GM21723 (cell line): ENCODE results near the gene SLC7A9.
"Not testable (repeated sequence)": the region's sequence is repeated elsewhere in the genome, so short reads cannot be mapped to it uniquely, and the experiment has no call there.

Source experiments
- ATAC-seq: cut with Tn5 transposase; IDR thresholded peaks from one replicate; pipeline ENCODE4 v1.9.1; 2021; ENCODE audit warnings: mild to moderate bottlenecking, moderate library complexity; ENCODE audit not compliant: unreplicated experiment

SLC7A9 gene

DNA sequence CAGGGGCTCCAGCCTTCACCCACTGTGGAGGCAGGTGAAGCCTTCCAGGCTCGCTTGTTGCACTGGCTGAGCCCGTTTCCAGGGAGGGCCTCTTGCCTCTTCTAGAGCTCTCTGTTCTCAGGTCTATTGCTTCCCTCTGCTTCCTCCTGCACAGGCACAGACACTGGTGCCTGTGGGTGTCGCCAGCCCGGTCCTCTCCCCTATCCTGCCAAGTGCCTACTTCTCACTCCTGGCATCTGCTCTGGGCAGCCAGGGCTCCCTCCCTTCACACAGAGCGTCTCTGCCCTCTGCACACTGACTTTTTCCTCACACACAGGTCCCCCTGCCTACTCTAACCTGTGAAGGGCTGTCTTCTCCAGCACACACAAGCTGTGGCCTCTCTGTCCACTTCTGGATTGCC is 60.3 kb downstream of the SLC7A9 start:
- no peak for ATAC-seq

DNA sequence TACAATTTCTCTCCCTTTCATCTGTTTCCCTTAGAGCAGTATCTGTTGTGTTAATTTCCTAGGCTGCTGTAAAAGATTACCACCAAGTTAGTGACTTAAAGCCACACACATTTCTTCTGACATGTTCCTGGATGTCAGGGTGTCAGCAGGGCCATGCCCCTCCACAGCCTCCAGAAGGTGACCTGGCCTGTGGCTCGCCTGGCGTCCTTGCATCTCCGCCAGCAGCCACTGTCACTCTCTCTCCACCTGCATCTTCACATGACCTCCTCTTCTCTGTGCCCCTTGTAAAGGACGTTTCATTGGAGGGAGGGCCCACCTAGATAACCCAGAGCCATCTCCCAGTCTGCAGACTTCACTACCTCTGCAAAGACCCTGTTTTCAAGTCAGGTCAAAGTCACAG is 61.3 kb downstream of the SLC7A9 start:
- ATAC-seq: no peak

DNA sequence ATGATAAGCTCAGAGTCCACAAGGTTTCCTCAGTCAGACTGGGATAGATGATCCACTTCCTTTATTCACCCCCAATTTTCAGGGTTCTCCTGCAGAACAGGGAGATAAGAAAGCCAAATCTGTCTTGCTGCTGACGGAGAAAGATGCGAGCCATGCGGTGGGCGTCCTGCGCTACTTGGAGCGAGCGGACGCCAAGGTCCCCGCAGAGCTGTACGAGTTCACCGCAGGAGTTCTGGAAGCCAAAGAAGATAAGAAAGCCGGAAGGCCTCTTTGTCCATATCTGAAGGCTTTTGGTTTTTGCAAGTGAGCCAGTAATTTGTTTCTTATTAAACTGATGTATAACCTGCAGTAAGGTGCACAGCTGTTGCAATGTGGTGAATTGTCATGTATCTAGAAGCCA is 66.7 kb downstream of the SLC7A9 start:
- no peak for ATAC-seq

DNA sequence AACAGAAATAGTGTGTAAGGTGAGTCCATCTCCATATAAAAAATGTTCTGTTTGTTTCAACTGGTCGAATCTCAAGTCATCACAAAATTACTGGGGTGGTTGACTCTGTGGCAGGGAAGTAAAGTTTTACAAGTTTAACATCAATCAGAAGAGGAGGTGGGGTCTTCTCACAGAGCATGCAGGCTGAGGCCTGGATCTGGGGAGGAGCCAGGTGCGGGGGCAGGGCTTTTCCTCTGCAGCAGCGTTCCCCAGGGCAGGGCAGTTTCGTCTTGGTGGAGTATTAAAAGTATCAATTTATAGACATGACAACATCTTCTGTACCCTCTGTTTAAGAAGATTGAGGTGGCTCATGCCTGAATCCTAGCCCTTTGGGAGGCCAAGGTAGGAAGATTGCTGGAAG is 68.8 kb downstream of the SLC7A9 start:
- ATAC-seq: no peak

DNA sequence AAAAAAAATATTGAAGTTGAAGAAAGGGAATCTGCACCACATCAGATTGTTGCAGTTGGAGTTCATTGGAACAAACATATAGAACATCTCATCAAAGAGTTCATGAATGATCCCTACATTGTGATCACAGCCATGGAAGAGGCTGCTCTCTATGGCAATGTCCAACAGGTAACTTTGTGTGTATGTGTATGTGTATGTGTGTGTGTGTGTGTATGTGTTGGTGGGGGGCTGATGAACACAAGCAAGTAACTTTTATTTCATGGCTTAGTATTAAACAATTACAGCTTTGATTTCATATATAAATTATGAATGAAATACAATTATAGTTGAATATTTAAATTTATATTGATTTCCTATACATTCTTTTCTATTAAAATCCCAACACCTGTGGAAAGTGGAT is 69.4 kb downstream of the SLC7A9 start:
- no peak for ATAC-seq

DNA sequence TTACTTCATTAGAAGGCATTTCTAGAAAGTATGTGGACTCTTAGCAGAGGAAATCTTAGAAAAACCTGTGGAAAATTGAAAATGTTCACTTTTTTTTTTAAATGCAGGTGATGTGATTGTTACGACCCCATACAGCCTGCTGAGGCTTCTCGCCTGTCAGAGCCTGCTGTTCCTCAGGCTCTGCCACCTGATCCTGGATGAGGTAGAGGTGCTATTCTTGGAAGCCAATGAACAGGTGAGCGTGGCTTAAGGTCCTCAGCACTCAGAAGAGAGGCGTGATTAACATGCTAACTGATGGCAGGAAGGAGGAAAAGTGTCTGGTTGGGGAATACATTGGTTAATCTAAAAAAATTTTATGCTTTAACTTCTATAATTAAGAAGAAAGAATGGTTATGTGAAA is 71.4 kb downstream of the SLC7A9 start:
- ATAC-seq: no peak

DNA sequence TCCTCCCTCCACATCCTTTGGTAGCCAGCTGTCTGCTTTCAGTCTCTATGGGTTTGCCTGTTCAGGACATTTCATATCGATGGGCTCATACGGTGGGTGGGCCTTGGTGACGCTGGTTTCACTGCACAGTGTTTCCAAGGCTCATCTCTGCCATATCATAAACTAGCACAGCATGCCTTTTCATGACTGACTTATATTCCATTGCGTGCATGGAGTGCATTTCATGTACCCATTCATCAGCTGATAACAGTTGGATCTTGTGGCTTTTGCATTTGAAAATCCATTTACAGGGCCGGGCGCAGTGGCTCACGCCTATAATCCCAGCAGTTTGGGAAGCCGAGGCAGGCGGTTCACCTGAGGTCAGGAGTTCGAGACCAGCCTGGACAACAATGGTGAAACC is 80.1 kb downstream of the SLC7A9 start:
- no peak for ATAC-seq

DNA sequence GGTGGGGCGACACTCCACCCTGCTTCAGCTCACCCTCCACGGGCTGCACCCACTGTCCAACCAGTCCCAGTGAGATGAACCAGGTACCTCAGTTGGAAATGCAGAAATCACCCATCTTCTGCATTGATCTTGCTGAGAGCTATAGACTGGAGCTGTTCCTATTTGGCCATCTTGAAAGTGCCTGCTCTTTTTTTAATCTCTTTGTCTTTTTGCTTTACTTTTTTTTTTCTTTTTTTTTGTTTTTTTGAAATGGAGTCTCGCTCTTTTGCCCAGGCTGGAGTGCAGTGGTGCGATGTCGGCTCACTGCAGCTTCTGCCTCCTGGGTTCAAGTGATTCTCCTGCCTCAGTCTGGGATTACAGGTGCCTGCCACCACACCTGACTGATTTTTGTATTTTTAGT is 81.7 kb downstream of the SLC7A9 start:
- not testable (repeated sequence) for ATAC-seq

DNA sequence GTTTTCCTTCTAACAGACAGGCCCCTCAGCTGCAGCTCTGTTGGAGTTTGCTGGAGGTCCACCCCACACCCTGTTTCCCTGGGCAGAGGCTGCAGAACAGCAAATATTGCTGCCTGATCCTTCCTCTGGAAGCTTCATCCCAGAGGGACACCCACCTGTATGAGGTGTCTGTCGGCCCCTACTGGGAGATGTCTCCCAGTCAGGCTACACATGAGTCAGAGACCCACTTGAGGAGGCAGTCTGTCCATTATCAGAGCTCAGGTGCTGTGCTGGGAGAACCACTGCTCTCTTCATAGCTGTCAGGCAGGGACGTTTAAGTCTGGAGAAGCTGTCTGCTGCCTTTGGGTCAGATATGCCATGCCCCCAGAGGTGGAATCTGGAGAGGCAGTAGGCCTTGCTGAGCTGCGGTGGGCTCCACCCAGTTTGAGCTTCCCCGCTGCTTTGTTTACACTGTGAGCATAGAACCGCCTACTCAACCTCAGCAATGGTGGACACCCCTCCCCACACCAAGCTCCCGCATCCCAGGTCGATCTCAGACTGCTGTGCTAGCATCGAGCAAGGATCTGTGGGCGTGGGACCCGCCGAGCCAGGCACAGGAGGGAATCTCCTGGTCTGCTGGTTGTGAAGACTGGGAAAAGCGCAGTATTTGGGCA is 82.3 kb downstream of the SLC7A9 start:
- ATAC-seq: not testable (repeated sequence)

DNA sequence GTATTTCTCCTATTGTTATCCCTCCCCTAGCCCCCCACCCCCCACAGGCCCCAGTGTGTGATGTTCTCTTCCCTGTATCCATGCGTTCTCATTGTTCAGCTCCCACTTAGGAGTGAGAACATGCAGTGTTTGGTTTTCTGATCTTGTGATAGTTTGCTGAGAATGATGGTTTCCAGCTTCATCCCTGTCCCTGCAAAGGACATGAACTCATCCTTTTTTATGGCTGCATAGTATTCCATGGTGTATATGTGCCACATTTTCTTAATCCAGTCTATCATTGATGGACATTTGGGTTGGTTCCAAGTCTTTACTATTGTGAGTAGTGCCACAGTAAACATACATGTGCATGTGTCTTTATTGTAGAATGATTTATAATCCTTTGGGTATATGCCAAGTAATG is 87.5 kb downstream of the SLC7A9 start:
- not testable (repeated sequence) for ATAC-seq

DNA sequence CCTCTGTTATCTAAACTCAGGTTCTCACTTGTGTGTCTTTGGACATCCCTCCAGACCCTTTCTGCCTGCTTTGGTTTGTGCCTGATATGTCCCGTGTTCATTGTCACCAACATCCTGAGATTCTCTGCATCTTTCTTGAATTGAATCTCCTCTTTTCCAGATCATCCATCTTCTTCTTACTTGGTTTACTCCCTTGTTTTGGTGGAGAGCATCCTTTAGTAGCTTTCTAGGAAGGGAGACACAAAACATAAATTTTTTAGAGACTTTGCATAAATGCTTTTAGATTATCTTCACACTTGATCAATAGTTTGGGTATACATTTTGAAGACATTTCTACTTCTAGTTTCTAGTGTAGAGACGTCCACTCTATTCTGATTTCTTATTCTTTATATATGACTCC is 88.3 kb downstream of the SLC7A9 start:
- no peak for ATAC-seq
